ENCODE data around the gene ABLIM2.

The ABLIM2 gene

DNA sequence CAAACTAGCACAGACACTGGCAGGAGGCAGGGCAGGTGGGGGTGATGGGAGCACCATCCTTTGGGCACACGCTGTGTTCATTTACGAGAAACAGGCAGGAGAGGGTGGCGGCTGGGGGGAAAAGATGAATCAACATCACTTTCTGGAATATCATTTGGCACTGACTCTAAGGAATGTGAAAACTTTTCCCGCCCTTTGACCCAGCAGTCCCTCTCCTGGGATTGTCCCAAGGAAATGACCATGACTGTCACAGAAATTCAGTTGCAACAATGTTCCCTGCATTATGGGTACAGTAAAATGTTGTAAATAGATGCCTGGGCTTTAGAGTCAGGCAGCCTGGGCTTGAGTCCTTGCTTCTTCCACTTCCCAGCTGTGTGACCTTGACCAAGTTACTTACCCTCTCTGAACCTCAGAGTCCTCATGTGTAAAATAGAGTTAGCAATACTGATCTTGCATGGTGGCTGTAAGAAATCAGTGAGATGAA is 58.6 kb downstream of the ABLIM2 start:
- DNase-seq: no peak

DNA sequence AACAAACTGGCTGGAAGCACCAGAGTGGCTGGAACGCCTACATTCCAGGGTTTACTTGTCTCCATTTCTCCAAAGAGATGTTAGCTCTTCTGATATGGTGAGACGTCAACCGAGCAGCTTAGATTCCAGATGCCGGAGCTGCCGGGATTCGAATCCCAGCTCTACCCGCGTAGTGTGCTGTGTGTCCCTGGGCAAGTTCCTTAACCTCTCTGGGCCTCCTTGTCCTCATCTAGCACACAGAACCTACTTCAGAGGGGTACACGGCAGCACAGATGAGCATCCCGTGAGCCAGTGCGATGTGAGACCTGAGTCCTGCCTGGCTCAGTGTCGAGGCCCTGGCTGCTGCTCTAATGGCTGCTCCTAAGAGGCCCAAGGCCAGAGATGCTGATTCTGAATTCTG is 60.1 kb downstream of the ABLIM2 start:
- DNase-seq: no peak

DNA sequence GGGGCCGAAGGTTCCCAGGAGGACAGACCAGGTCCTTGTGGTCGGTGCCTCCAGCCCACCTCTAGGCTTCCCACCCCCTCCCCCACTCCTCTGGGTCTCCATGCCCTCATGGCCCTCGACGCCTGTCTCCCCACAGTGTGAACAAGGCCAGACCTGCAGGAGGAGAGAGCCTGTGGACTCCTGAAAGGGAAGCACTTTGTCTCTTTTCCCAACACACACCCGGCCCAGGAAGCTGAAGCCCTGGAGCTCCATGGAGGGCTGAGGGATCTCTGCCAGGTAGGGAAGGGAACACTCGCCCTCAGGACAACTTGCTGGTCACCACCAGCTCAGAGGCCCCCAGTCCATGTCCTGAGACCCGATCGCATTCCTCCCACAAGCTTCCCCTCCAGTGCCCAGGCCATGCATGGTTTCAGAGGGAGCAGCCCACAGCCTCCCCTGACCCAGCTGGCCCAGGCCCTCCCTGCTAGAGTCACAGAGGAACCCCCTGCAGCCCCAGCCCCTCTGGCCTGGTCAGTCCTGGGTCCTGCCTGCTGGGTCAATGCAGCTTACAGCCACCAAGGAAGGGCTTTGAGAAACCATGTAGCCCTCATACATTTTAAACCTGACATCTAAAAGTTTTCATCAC is 60.8 kb downstream of the ABLIM2 start:
- DNase-seq: no peak

DNA sequence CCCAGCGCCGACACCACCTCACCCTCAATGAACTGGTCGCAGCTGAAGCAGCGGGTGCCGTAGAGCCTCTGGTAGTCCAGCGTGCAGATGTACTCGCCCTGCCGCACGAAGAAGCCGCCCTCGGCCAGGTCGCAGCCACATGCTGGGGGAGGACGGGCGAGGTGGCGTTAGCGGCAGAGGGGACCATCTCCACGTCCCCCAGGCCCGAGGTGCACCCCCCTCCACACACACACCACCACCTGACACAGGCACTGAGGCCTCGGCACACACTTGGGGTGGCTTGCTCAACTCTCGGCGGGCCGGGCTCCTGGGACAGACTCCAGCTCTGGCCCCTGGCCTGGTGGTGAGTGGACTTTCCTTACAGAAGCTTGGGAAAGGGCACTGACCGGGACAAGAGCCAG is 61.5 kb downstream of the ABLIM2 start:
- no peak for DNase-seq

DNA sequence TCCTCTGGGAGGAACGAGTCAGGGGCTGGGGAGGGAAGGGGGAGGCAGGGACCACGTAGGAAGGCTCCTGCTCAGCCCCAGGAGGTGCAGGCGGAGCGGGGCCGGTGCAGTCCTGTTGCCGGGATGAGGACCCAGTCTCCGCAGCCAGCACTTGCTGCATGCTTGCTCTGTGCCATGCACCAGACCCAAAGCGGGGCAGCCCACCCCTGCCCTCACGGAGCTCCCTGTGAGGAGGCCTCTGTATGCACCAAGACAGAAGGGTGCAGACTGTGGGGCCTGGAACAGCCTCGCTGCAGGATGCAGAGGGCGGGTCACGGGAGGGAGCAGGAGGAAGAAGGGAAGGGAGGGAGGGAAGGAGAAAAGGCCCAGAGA is 61.9 kb downstream of the ABLIM2 start:
- DNase-seq: no peak

DNA sequence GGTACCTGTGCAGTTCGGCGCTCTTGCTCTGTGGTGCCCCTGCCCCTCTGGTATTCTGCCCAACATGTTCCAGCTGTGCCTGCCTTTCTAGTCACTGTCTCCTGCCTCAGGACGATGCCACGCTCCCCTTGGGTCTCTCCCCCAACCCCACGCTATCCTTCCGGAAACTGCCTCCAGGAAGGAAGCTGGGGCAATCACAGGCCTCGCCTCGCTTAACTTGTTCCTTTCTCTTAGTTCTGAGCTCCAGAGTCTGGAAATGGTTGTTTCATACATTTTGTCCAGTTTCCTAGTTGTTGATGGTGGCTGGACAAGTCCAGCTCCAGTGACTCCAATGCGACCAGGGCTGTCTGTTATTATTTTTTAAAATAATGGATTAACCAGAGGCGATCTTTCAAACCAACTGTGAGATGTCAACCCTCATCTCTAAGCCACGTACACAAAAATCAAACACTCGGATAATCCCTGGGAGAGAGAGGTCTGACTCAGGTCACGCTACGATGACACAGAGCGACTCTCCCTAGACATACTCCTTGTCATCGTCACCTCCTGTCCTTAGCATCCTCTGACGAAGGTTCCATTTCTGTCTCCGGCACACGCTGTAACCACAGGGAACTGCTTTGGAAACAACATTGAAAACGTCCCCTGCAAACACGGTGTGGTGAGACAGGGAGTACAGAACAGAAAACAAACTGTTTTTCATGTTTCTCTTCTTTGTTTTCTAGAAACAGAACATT is 62.5 kb downstream of the ABLIM2 start:
- no peak for DNase-seq

DNA sequence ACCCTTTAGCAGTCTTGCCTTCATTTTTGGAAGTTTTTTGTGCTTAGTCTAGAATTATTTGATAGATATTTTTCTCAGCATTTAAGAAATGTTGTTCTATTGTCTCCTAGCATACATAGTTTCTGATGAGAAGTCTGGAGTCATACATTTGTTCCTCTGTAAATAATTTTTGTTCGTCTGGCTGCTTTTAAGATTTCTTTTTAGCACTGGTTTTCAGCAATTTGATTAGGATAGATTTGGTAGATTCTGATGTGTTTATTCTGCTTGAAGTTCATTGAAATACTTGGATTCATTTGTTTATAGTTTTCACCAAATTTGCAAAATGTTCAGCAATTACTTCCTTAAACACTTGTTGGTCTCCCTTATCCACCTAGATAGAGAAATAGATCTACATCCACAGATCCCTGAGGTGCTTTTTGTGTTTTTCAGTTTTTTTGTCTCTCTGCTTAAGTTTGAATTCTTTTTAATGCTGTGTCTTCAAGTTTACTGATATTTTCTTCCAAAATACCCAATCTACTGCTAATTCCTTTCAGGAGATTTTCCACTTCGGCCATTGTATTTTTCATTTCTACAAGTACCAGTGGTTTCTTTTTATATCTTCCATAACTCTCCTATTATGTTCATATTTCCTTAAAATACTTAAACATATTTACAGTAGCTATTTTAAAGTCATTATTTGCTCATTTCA is 64.9 kb downstream of the ABLIM2 start:
- DNase-seq: no peak

DNA sequence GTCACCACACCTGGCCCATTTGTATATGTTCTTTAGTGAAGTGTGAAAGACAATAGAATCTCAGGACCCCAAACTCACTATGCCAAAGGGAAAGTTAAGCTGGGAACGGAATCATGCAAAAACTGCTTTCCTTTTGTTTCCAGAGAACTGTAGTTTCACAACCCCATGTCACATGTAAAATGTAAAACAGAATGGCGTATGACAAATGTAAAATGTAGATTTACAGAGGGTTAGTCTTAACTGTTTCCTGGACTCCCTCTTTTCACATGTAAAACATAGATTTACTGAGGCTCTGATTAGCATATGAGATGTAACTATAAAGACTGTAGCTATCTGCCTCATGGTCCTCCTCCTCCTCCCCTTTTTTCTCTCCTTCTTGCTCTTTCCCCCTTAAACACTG is 66.3 kb downstream of the ABLIM2 start:
- no peak for DNase-seq

DNA sequence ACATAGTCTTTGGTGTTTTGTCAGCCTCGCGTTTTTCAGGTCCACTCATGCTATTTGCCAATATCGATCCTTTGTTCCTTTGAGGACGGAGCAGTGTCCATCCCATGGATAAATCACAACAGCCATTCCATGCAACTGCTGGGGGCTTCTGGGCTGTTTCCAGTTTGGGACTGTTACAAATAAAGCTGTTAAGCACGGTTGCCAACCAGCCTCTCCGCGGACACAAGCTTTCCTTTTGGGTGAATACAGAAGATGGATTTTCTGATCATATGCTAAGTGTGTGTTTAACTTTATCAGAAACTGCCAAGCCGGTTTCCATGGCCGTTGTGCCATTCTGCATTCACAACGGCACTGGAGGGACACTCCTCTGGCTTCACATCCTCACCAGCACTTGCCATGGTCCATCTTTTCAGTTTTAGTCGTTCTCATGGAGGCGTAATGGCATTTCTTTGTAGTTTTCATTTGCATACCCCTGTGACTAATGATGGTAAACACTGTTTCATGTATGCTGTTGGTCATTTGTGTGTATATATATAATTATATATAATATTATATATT is 67.8 kb downstream of the ABLIM2 start:
- peak in 1 of 2 experiments; percentile 21 for DNase-seq

DNA sequence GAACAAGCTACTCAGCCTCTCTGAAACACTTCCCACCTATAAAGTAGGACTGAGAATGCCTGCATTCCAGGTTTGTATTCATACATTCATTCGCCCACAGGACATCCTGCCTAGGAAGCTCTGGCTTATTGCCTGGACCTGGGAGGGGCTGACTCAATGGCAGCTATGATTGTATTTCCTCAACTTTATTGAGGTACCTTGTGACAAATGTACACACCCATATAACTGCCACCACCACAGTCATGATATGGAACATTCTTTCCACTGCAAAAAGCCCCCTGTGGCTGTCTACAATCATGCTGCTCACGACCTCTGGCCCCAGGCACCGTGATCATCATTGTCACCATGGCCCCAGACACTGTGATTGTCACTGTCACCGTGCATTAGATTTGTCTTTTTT is 68.3 kb downstream of the ABLIM2 start:
- DNase-seq: no peak

DNA sequence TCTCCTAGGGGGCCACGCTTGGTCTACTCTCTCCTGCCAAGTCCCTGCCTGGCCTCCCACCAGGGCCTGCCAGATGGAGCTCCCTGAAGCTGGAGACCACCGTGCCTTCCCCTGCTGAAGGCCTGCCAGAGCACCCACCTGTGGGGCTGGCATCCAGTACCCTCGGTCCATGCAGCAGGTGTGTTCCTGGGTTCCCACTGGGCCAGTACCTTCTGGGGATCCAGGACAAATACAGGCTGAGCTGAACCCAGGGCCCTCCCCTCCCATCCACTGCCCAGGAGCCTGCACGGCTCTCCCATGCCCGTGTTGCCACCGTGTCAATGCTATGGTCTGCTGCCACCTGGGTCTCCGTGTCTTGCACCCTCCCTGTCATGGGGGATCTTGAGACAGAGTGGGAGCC is 68.8 kb downstream of the ABLIM2 start:
- DNase-seq: no peak

DNA sequence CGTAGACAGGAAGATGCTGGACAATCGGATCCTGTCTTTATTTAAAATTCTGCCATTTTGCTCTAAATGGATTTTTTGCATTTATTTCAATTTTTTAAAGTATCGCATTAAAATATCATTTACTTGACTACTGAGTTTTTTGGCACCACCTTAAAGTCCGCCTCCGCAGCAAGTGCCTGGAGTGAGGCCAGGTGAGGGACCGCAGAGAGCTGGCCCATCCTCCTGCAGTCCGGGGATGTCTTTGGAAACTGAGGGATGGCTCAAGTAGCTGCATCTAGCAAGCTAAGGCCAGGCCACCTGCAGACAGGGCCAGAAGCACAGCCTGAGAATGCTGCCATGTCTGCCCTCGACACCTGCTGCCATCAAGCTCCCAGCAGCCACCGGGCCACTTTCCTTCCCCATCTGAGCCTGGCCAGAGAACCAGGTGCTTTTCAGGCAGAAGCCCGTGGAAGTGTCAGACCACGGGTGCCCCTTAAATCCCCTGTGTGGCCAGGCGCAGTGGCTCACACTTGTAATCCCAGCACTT is 69.6 kb downstream of the ABLIM2 start:
- DNase-seq: no peak

DNA sequence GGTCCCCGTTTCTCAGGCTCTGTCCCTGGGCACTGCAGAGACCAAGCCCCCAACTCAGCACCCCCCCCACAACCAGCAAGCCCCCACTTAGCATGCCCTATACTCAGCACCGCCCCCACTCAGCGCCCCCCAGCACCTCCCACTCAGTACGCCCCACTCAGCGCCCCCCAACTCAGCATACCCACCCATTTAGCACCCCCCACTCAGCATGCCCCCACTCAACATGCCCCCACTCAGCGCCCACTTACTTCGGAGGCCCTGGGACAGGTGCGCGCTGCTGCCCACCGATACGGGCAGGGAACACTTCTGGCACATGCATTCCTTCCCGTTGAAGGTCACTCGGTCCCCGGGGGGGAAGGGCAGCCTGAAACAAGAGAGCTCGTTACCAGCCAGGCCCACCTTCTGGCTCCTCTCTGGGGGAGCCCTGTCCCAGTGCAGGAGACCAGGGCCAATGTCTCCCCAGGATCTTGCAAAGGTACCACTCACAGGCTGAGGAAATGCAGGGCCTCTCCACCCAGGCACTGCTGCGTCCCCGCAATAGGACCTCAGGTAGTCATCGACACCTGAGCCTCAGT is 70.6 kb downstream of the ABLIM2 start:
- DNase-seq: no peak

DNA sequence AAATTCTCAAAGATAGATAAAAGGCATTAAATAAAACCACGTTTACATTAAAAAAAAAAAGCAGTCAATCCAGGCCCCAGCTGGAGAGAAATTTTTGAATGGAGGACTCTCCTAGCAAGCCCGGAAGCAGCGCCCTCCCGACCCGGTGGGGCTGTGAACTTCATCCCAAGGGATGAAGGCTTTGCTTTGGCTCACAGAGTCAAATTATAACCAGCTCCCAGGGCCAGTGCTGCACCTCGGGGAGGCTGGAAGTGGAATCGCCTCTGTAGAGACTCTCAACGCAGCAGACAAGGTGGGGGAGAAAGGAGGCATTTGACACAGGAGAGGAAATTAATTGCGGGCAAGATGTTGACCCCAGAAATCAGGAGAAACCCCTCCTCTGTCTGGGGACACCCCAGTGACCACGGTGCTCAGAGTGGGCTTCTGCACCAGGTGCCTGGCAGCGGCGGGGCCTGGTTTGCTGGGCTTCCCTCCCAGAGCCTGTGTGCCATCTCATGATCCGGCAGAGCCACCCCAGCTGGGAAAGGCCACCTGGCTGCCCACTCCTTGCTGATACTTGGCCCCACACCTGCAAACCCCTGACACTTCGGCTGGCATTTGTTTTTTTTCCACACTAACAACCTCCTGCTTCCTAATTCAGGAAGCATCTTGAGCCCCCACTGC is 71.7 kb downstream of the ABLIM2 start:
- no peak for DNase-seq

DNA sequence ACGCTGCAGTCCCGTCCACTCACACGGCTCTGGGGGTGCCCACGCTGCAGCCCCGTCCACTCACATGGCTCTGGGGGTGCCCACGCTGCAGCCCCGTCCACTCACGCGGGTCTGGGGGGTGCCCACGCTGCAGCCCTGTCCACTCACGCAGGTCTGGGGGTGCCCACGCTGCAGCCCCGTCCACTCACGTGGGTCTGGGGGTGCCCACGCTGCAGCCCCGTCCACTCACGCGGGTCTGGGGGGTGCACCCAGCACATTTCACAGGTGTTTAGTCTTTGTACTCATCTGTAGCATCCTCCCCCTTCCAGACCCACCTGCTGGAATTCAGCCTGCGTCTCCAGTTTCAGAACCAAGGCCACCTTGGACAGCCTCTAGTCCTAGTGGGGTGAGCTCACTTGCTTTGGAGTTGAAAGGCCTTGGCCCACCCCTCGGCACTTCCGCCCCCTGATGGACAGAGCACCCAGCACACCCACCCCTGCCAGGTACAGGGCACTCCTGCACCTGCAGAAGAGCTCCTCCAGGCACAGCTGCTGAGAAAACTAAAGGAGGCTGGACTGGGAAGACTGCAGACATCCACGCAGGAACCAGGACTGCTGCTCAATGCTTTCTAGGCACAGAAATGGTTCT is 73.0 kb downstream of the ABLIM2 start:
- peak in 1 of 2 experiments; percentile 49 for DNase-seq

DNA sequence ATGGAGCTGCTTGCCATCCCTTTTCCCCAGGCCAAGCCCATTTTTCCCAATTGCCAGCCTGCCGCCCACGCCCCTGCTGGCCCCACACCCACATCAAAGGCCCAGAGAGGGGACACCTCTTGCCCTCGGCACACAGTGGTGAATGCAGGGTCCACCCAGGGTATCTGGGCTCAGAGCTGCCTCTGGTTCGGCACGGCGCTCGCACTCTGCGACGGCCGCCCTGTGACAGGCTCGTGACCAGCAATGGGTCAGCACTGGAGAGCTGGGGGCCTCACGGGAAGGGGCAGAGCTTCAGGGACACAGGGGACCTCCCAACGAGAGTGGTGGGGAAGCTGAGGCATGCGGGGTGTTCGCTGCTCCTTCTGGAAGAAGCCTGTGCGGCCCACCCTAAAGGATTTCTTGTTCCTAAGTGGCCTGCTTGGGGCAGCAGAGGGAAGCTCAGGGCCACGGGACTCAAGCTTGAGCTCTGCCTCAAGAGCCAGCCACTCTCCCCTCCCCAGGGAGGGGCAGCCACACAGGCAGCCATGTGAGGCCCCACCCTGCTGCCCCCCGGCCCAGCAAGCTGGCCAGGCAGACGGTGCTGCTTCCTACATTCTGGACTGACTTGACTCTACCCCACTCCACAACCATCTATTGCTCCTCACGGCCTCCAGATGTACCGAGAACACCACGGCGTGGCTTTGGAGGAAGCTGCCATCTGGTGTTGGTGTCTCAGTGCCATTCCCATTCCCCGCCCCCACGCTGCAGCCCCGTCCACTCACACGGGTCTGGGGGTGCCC is 73.7 kb downstream of the ABLIM2 start:
- DNase-seq: no peak

DNA sequence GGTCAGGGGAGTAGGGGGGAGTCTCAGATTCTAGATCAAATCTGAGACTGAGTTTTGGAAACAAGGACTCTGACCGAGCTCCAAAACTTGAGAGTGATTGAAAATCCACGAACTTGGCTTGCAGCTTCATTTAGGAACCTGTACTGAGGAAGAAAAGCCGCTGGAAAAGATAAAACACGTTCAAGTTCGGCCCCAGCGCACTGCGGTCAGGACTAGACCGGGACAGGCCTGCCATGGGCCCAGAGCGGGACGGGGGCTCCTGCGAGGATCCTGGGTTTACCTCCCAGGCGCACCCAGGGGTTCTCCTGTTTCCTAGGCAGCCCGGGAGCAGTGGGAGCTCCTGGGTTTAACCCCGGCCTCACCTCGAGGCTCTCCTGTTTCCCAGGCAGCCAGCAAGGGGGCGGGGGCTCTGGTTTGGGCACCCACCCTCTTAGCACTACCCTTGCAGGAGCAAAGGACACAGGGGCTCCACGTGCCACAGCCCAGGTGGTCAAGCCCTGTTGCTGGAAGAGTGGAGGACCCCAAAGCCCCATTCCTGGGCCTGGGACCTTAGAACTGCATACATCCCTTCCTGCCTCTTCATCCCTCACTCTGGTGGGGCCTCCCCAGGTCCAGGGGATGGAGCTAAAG is 74.5 kb downstream of the ABLIM2 start:
- no peak for DNase-seq

DNA sequence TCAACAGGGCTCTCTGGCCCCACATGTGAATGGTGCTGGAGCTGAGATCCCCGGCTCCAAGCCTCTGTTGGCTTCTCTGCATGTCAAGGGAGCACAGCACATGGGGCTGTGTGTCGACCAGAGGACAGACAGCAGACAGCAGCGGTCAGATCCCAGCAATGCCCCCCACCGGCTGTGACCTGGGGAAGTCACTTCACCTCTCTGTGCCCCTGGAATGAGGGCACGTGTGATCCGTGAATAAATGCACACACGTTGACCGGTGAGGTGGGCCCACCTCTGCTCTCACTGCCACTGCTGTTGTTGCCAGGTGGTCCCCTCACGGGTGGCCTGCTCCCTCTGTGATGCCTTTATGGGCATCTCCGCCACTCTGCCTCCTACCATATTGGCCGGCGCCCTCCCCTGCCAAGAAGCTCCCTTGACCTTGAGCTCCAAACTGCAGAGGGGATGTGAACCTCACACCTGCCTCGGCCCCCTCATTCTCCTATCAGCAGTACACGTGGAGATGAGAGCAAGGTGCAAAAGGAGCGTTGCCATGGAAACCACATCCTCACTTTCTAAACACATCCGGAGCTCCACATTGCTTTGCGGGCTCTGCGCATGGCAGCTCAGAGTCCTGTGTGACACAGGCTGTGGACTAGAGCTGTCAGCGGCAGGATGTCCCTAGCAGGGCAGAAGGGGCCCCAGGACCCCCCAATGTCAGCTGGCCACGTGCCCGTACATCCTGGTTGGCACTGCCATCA is 75.4 kb downstream of the ABLIM2 start:
- DNase-seq: no peak

DNA sequence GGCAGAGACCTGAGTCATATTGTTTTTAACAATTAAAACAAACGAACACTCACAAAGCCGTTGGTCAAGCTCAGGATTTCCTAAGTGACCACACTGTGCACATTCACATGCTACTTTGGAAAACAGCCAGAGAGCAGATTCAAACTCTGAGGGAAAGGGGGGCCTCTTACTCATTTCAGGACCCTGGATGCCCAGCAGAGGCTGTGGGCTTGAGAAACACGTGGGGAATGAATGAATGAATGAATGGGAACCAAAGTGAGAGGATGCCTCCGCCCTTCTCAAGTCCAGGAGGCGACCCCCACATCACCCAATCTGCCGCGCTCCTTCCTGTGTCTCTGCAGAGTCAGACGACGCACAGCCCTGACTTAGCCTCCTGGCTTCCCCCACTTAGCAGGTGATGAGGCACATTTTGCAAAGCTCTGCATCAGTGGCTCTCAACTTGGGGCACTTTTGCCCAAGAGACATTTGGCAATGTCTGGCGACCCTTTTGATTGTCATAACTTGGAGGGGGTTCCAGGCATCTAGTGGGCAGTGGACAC is 76.0 kb downstream of the ABLIM2 start:
- no peak for DNase-seq

Measured in NCI-H526 (cell line).